Breast epithelium (tissue), 3 donors: ENCODE data around the gene SLC5A9.

ENCODE experiments used
- CTCF ChIP-seq, 3 donors: fragments of 450-650 bp; IDR thresholded peaks; one replicate each; pipeline ENCODE4 v1.5.1; 2016 to 2017; ENCODE audit warnings: antibody characterized with exemption in 3 of 3, mild to moderate bottlenecking in 3 of 3, moderate library complexity in 3 of 3
- POLR2AphosphoS5 ChIP-seq, 3 donors: sonication (generic); formaldehyde crosslinking; IDR thresholded peaks; one replicate each; pipeline ENCODE4 v1.6.1; 2017; ENCODE audit warnings: antibody characterized with exemption in 3 of 3

GRCh38 chr1:48186306-48186839 lies 36.1 kb upstream of the SLC5A9 start:
- TF ChIP-seq POLR2AphosphoS5 (IDR thresholded peaks at IDR 0.05) (no peak), CTCF (IDR thresholded peaks at IDR 0.05) (no peak)
